Ovary (tissue), 3 donors: ENCODE measurements around the gene CUBN.

ENCODE experiments used
- EP300 ChIP-seq: sonication (generic); formaldehyde crosslinking; IDR thresholded peaks from one replicate; pipeline ENCODE4 v1.6.1; 2017; ENCODE audit warnings: antibody characterized with exemption
- POLR2A ChIP-seq: fragments of 450-650 bp; IDR thresholded peaks from one replicate; pipeline ENCODE4 v1.6.1; 2017; ENCODE audit warnings: antibody characterized with exemption, mild to moderate bottlenecking, moderate library complexity
- TF ChIP-seq, protein P1 (sequence below), 3 donors: fragments of 450-650 bp in 2 of 3; fragments of 200-600 bp in 1 of 3; IDR thresholded peaks; one replicate each; pipeline versions ENCODE4 v1.5.1 to v1.8.0; 2016 to 2022; ENCODE audit warnings: antibody characterized with exemption in 3 of 3, mild to moderate bottlenecking in 1 of 3
- donor health status: DM: no; HTN: no; CAD: no.

DNA sequence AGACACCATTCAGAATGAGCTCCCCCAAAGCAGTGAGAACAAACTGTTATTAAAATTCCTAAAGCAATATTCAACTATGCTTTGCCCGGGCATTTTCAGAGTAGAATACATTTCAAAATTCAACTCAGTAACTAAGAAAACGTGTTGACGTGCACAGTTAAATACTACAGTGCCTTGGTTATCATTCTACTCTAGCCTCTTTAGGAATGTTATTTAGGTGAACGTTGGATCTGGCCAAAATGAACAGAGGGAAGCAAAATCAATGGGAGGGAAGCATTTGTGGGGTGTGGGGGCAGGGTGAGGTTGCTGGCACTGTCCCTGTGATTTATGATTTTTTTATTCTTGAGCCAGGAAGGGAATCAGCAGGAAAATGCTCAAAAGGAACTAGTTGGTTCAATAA lies 339.8 kb downstream of the CUBN start:
- TF ChIP-seq, protein P1, sequence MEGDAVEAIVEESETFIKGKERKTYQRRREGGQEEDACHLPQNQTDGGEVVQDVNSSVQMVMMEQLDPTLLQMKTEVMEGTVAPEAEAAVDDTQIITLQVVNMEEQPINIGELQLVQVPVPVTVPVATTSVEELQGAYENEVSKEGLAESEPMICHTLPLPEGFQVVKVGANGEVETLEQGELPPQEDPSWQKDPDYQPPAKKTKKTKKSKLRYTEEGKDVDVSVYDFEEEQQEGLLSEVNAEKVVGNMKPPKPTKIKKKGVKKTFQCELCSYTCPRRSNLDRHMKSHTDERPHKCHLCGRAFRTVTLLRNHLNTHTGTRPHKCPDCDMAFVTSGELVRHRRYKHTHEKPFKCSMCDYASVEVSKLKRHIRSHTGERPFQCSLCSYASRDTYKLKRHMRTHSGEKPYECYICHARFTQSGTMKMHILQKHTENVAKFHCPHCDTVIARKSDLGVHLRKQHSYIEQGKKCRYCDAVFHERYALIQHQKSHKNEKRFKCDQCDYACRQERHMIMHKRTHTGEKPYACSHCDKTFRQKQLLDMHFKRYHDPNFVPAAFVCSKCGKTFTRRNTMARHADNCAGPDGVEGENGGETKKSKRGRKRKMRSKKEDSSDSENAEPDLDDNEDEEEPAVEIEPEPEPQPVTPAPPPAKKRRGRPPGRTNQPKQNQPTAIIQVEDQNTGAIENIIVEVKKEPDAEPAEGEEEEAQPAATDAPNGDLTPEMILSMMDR (IDR thresholded peaks at IDR 0.05): no peak
- TF ChIP-seq POLR2A (no peak), EP300 (no peak)
